Suprapubic skin (tissue), 4 donors: ENCODE results near the gene SLC22A4. TPM values are rescaled to one million over a fixed set of nuclear protein-coding genes. Genes with fewer than 3 reads are reported as not detected.

Experiments used
- DNase-seq, 2 donors: peaks; one replicate each; pipeline ENCODE4 v3.0.0-alpha.2; 2019; ENCODE audit warnings: low spot score in 2 of 2
- H3K27ac ChIP-seq: fragments of 200-600 bp; sonication (generic); one replicate; pipeline ENCODE4 v1.5.1; 2019
- H3K27me3 ChIP-seq: fragments of 200-600 bp; sonication (generic); one replicate; pipeline ENCODE4 v1.5.1; 2019
- H3K36me3 ChIP-seq: fragments of 200-600 bp; sonication (generic); one replicate; pipeline ENCODE4 v1.5.1; 2019
- H3K4me1 ChIP-seq: fragments of 200-600 bp; sonication (generic); one replicate; pipeline ENCODE4 v1.5.1; 2019
- H3K4me3 ChIP-seq: fragments of 200-600 bp; sonication (generic); one replicate; pipeline ENCODE4 v1.5.1; 2019; ENCODE audit warnings: mild to moderate bottlenecking
- H3K9me3 ChIP-seq: fragments of 200-600 bp; sonication (generic); one replicate; pipeline ENCODE4 v1.5.1; 2019
- EP300 ChIP-seq: sonication (generic); formaldehyde crosslinking; IDR thresholded peaks from one replicate; pipeline ENCODE4 v1.6.1; 2017; ENCODE audit warnings: antibody characterized with exemption
- POLR2A ChIP-seq, 2 donors: fragments of 450-650 bp; IDR thresholded peaks; one replicate each; pipeline ENCODE4 v1.6.1; 2017; ENCODE audit warnings: antibody characterized with exemption in 2 of 2, mild to moderate bottlenecking in 2 of 2, moderate library complexity in 2 of 2
- POLR2AphosphoS5 ChIP-seq, 3 donors: sonication (generic); formaldehyde crosslinking; IDR thresholded peaks; one replicate each; pipeline ENCODE4 v1.6.1; 2017; ENCODE audit warnings: antibody characterized with exemption in 3 of 3
- WGBS: methylation state at CpG from one replicate; pipeline ENCODE4 v1.1.5; 2018; 5-methylcytosine and 5-hydroxymethylcytosine counted together
- total RNA-seq, 4 donors: library from RNA; depleted of rRNA; stranded (reverse); fragments of >200 nt; gene quantifications; one replicate each; pipeline ENCODE4 v1.1.0, GENCODE V29; 2016
- TF ChIP-seq, protein P1 (sequence below), 2 donors: fragments of 200-600 bp in 1 of 2; fragments of 450-650 bp in 1 of 2; sonication (generic) in 1 of 2; IDR thresholded peaks; one replicate each; pipeline ENCODE4 v1.5.1; 2016 to 2019; ENCODE audit warnings: antibody characterized with exemption in 2 of 2, mild to moderate bottlenecking in 1 of 2, moderate library complexity in 1 of 2

The SLC22A4 gene
- total RNA-seq, 4 donors from 2014 or later: 0.32 to 1.9 (median 1.3) TPM

DNA sequence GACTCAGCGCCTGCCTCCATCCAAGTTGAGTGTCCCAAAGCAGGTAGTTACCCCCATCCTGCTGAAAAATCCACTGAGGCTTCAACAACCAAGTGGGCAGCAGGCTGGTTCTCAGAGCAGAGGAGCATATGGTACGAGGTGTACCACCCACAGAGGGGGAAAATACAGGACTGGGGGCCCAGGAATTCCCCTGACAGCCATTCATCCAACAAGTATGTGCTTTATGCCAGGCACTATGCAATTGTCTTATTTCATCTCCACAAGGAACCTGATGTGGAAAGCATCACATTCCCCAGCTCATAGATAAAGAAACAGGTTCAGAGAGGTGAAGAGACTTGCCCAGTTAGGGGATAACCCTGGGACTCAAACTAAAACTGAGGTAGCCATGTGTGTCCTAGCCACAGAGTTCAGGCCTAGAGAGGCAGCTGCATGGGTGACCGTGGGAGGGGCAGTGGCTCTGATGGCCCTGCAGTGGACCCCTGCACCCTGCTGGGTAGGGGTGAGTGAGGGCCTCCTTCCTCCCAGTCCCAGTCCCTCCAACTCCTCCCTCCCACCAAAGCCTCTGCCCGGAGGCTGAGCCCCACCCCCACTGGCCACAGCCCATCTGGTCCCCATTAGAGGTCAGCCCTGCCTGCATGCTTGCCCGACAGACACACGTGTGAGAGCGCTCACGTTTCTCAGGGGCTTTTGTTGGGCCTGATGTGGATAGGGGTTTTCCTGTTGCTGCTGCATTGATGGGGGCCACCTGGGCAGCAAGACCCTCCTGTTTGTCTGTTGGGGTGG is 25.2 kb upstream of the SLC22A4 start:
- H3K36me3 ChIP-seq: peaks cover 46% of the 10 kb centered on the region
- WGBS: 65% methylated on average over 4 of the region's 8 CpGs
- DNase-seq: no peak

DNA sequence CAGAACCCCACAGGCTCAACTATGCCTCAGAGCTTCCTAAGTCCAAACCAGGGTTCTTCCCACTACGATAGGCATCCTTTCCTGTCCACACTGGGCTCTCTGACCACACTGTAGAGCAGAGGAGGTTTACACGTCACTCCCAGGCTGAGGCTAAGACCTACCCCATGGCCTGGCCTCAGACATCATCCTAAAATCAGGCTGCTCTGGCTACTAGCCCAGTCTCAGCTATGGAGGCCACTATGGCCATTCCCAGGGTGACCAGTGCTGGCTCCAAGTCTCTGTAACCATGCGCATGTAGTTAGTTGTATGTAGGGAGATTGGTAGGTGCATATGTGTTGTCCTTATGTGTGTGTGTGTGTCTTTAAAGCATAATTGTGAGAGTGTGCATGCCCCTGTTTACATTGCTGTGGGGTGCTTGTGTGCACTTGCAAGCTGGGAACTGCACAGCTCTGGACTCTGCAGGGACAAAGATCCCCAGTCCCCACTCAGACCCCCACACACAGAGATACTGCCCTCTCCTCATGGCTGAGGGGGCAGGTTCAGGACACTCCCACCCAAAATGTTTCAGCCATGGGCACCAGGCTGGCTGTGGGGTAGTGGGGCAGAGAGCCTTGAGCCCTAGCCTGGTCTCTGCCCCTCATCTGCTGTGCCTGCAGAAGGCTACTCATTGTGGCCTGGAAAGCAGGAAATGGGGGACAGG is 24.4 kb upstream of the SLC22A4 start:
- Histone ChIP-seq H3K36me3 (peaks cover 44% of the 10 kb centered on the region), H3K27ac (no peak overlapping the region), H3K9me3 (no peaks in the 10 kb centered on the region), H3K27me3 (no peaks in the 10 kb centered on the region), H3K4me1 (peaks cover 49% of the 10 kb centered on the region), H3K4me3 (no peak overlapping the region)
- TF ChIP-seq, protein P1, sequence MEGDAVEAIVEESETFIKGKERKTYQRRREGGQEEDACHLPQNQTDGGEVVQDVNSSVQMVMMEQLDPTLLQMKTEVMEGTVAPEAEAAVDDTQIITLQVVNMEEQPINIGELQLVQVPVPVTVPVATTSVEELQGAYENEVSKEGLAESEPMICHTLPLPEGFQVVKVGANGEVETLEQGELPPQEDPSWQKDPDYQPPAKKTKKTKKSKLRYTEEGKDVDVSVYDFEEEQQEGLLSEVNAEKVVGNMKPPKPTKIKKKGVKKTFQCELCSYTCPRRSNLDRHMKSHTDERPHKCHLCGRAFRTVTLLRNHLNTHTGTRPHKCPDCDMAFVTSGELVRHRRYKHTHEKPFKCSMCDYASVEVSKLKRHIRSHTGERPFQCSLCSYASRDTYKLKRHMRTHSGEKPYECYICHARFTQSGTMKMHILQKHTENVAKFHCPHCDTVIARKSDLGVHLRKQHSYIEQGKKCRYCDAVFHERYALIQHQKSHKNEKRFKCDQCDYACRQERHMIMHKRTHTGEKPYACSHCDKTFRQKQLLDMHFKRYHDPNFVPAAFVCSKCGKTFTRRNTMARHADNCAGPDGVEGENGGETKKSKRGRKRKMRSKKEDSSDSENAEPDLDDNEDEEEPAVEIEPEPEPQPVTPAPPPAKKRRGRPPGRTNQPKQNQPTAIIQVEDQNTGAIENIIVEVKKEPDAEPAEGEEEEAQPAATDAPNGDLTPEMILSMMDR (IDR thresholded peaks at IDR 0.05): no peak
- TF ChIP-seq POLR2A (IDR thresholded peaks at IDR 0.05) (no peak), POLR2AphosphoS5 (IDR thresholded peaks at IDR 0.05) (no peak), EP300 (no peak)
- DNase-seq: no peak
- 83% methylated on average over 3 of the region's 3 CpGs for WGBS

More for the DNA sequence above, 25.2 kb upstream of the SLC22A4 start:
- H3K4me1 ChIP-seq: peaks cover 54% of the 10 kb centered on the region
- TF ChIP-seq, protein P1 (IDR thresholded peaks at IDR 0.05): no peak
- TF ChIP-seq EP300: no peak
- no peak for TF ChIP-seq POLR2AphosphoS5 (IDR thresholded peaks at IDR 0.05)
- TF ChIP-seq POLR2A (IDR thresholded peaks at IDR 0.05): no peak
- H3K27me3 ChIP-seq: no peaks in the 10 kb centered on the region
- H3K9me3 ChIP-seq: no peaks in the 10 kb centered on the region
- no peak overlapping the region for H3K27ac ChIP-seq
- no peak overlapping the region for H3K4me3 ChIP-seq

DNA sequence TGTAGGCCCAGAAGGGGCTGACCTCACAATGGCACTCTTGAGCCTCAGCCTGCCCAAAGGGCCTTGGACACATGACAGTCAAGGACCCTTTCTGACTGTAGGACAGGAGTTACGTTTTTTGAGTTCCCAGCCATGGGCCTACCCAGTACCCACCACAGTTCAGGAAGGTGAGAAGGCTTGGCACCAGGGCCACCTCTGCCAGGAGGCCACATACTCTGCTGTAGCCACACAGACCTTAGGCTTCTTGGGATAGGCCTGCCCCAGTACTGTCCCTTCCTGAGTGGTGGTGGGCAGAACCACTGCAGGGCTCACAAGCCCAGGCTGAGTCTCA is 23.9 kb upstream of the SLC22A4 start:
- no peak overlapping the region for H3K27ac ChIP-seq
- WGBS: 100% methylated on average over 1 of the region's 1 CpG
- no peaks in the 10 kb centered on the region for H3K27me3 ChIP-seq
- peaks cover 44% of the 10 kb centered on the region for H3K4me1 ChIP-seq
- TF ChIP-seq EP300: no peak
- TF ChIP-seq, protein P1 (IDR thresholded peaks at IDR 0.05): no peak
- TF ChIP-seq POLR2A (IDR thresholded peaks at IDR 0.05): no peak
- no peak for TF ChIP-seq POLR2AphosphoS5 (IDR thresholded peaks at IDR 0.05)
- DNase-seq: no peak
- H3K4me3 ChIP-seq: no peak overlapping the region
- no peaks in the 10 kb centered on the region for H3K9me3 ChIP-seq
- peaks cover 43% of the 10 kb centered on the region for H3K36me3 ChIP-seq

DNA sequence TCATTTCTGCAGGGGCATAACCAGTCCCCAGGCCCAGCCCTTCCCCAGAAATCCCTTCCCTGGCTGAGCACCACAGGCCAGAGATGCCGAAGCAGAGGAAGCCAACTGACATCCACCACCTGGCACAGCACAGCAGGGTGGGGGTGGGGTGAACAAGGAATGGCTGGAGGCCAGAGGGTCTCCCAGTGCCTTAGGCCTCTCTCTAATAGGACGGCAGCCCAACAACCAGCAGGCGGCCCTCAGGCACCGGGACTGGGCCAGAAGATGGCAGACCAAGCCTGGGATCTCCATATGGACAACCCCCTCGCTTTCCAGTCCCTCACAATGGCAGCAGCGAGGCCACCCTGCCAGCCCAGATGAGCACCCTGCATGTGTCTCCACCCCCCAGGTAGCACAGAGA is 23.5 kb upstream of the SLC22A4 start:
- Histone ChIP-seq H3K4me1 (peaks cover 40% of the 10 kb centered on the region), H3K27me3 (no peaks in the 10 kb centered on the region), H3K27ac (no peak overlapping the region), H3K9me3 (no peaks in the 10 kb centered on the region), H3K4me3 (no peak overlapping the region), H3K36me3 (peaks cover 43% of the 10 kb centered on the region)
- TF ChIP-seq, protein P1 (IDR thresholded peaks at IDR 0.05): no peak
- TF ChIP-seq POLR2AphosphoS5 (IDR thresholded peaks at IDR 0.05) (no peak), POLR2A (IDR thresholded peaks at IDR 0.05) (no peak), EP300 (no peak)
- 100% methylated on average over 1 of the region's 6 CpGs for WGBS
- DNase-seq: no peak
